ENCODE measurements around the gene RHOC.
A peak's percentile ranks its signal among the peaks of the same experiment; 100 is the strongest.

Gene RHOC

GRCh38 chr1:112701227-112702066 lies 5.5 kb downstream of the RHOC start:
- DNase-seq, result peak; percentile 50

GRCh38 chr1:112700290-112701226 lies 6.4 kb downstream of the RHOC start:
- peak; percentile 93 for DNase-seq

GRCh38 chr1:112699425-112700144 lies 7.3 kb downstream of the RHOC start:
- no peak for DNase-seq

GRCh38 chr1:112698366-112699310 lies 8.3 kb downstream of the RHOC start:
- DNase-seq, result no peak

- peak; percentile 34 for DNase-seq
Measured at GRCh38 chr1:112697781-112698201, 9.1 kb downstream of the RHOC start.

GRCh38 chr1:112696578-112697314 lies 10.2 kb downstream of the RHOC start:
- no peak for DNase-seq

- DNase-seq, result no peak
Measured at GRCh38 chr1:112695276-112695675, 11.7 kb downstream of the RHOC start.

GRCh38 chr1:112694363-112694929 lies 12.5 kb downstream of the RHOC start:
- DNase-seq, result no peak

- no peak for DNase-seq
Measured at GRCh38 chr1:112693821-112694220, 13.1 kb downstream of the RHOC start.

GRCh38 chr1:112692681-112693080 lies 14.2 kb downstream of the RHOC start:
- DNase-seq, result no peak

- no peak for DNase-seq
Measured at GRCh38 chr1:112689842-112690237, 17.1 kb downstream of the RHOC start.

- DNase-seq, result no peak
Measured at GRCh38 chr1:112689196-112689841, 17.6 kb downstream of the RHOC start.

- no peak for DNase-seq
Measured at GRCh38 chr1:112688781-112689193, 18.1 kb downstream of the RHOC start.

GRCh38 chr1:112687785-112688496 lies 19.0 kb downstream of the RHOC start:
- DNase-seq, result no peak

- no peak for DNase-seq
Measured at GRCh38 chr1:112687361-112687760, 19.6 kb downstream of the RHOC start.

- no peak for DNase-seq
Measured at GRCh38 chr1:112686835-112687234, 20.1 kb downstream of the RHOC start.

- DNase-seq, result no peak
Measured at GRCh38 chr1:112686417-112686816, 20.5 kb downstream of the RHOC start.

GRCh38 chr1:112685913-112686312 lies 21.0 kb downstream of the RHOC start:
- DNase-seq, result no peak

GRCh38 chr1:112678605-112679004 lies 28.3 kb downstream of the RHOC start:
- no peak for DNase-seq

GRCh38 chr1:112677501-112677900 lies 29.4 kb downstream of the RHOC start:
- DNase-seq, result no peak

Data from MV-4-11 (cell line).